Activated CD8-positive, alpha-beta memory T cell treated with anti-CD3 and anti-CD28 coated beads for 24 hours (primary cell): Measurements from ENCODE around the gene SEMA3D.

Experiments
- DNase-seq: peaks from one replicate; pipeline ENCODE4 v3.0.0-alpha.2; 2020

The SEMA3D gene

DNA sequence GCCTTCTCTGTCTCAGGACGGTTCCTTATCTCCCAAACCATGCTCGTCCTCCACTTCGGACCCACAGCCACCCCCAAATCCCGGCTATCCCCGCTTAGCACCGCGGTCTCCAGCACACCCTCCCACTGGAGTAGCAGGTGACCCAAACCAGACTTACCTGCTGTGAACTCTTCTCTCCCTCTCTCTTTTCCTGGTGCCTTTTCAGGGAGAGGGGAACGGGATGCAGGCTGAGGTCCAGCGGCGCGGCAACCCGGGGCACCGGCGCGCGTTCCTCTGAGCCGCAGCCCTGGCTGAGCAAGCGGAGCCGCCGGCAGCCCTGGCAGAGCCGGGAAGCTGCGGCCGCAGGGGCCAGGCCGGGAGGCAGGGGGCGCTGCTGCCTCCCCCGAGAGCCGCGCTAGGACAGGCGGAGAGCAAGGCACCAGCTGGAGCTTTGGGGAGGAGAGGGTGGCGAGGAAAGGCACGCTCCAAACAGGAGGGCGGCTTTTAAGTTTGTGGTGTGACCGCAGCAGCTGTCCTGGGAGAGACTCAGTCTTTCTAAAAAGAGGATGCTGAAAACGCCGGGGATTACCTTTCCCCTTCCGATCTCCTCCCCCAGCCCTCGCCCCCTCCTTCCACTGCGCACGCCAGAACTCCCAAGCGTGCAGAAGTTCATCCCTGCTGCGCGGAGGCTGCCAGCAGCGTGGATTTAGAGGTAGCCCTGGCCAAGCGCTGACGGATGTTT lies at the start of gene SEMA3D:
TSS of gene SEMA3D (minus strand) at position 536 of the 721 bp plus-strand sequence. CDS start 65,165 bp downstream, outside the sequence.
- no peak for DNase-seq

DNA sequence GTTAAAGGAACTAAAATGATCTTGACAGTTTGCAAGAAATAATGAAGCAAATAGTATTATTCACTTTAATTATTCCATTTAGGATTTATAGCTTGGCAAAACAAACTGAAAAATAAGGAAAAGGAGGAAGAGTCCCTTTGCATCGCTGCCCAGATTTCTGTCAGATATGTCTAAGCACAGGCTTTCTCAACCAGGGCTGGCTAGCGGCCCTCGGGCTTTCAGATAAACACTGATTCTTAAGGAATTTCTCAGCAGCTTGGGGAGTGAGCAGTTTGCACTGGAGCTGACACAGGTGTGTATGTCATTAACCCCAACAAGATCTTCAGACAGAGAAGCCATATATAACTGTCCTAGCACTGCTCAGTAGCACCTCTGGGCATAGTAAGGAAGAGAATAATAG lies 47.9 kb upstream of the SEMA3D start:
- no peak for DNase-seq

DNA sequence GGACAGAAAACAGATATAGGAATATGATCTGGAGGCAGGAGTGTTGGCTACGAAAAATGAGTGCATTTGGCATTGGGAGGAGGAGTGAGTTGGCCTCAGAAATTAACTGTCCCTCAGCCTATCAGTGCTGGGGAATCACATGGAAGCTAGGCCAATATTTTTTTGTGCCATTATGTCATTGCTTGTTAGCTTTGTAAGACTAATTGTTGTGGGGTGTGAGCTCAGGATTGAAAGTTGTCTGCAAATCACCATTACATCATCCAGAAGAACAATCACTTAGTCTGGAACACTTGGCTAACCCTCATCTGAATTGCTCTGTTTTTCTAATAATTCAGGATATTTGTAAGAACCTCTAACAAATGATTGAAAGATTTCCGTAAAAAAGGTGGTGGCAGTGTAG lies 45.2 kb upstream of the SEMA3D start:
- no peak for DNase-seq

DNA sequence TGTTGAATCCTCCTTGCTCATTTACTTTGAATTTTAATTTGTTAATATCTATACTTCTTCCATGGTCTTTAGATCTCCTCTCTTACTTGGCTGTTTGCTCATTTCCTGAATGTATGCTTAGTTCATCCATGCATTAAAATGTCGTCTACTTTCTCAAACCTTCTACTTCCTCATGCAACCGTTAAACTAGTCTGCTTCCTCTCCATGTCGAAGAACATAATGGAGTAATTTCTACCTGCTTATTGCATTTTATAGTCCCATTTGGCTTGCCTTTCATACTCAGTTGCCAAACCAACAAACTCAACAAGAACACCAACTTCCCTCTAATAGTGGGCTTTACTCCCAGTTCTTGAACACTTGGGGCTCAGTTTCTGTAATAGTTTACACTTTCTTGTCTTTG lies 43.8 kb upstream of the SEMA3D start:
- DNase-seq, result no peak

DNA sequence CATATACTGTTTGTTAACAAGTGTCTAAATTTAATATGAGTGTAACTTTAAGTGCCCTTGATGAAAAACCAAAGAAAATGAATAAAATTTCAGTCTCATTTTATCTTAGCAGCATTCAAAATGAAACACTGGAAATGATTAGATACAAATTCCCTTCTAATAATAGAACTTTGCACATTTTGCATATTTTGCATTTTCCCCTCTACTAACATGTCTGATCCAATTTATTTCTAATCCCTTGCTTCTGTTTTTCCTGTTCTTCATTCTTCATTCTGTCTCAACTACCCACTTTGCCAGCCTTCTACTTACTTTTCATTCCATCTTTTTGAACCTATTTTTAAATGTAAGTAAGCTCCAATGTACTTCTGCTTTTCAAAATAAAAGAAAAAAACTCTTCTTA lies 42.7 kb upstream of the SEMA3D start:
- no peak for DNase-seq

DNA sequence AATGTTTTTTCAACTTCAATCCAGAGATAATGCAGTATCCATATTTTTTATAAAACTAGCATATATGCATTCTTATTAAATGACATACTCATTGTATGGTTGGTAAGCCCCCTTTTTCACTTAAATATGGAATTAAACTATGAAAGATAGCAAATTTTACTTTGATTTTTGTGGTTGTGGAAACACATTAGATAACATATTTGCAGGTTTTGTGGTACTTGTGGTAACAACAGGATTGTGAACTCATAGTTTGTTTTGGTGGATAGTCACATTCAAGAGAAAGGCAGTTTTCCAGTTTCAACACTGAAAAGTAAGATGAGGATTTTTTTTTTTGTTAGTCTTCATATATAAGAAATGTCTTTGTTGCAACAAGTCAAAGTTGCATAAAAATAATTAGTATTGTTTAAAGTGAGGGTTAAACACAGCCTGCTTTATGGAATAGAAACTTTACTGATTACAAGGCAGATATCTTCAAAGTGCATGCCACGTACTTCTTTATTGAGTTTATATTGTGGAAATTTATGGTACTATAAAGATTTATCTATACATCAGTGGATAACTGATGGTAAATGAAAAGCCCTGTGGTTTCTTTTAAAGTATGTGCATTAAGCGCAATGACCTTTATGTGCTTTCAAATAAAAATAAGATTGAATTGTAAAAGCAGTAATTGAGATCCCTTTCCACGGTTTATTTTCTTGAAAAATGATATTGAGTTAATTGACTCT lies 39.7 kb upstream of the SEMA3D start:
- no peak for DNase-seq

DNA sequence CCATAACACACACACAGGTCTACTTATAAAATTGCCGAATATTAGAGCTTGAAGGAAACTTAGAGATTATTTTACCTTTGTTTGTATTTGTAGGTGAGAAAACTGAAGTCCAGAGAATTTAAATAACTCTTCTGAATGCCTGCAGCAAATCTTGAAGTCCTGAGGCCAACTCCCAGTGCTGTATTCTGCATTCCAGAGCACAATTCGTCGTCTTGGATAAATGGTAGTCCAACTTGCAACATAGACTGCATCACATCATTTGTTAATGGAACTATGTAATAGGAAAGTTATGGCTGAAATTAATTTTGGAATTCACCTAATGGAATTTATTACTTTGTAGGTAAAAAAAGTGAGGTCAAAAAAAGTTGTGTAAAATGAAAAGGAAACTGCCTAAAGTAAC lies 37.3 kb upstream of the SEMA3D start:
- DNase-seq, result no peak

DNA sequence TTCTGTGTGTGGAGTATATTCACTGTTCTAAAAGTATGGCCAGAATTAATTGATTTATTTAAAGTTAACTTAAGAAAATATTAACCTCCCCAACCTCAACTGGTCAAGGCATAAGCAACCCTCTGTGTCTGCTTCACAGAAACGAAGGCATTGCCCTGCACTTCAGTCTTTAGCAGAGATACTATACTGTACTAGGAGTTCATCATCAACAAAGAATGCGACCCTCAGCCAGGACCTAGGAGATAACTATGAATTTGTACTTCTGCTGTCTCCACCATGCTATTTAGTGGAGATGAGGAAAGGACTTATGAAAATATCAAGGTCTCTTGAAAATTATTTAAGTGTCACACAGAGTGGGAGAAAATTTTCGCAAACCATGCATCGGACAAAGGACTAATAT lies 35.7 kb upstream of the SEMA3D start:
- DNase-seq, result no peak

DNA sequence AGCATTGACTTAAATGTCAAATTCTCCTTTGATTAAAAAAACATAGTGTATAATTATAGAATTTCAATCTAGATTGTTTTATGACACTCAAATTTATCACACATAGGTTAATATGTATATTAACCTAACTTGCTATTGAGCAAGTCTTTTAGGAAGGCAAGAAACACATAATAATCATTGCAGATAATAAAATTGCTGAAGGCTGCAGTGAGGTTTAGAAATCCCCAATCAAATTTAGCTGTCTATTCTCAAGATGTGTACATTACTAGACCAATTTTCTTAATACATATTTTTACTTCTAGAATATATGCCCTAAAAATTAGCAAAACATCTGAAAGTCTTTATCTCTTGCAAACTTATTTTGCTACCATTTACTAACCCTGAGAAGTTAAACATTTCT lies 34.9 kb upstream of the SEMA3D start:
- no peak for DNase-seq

DNA sequence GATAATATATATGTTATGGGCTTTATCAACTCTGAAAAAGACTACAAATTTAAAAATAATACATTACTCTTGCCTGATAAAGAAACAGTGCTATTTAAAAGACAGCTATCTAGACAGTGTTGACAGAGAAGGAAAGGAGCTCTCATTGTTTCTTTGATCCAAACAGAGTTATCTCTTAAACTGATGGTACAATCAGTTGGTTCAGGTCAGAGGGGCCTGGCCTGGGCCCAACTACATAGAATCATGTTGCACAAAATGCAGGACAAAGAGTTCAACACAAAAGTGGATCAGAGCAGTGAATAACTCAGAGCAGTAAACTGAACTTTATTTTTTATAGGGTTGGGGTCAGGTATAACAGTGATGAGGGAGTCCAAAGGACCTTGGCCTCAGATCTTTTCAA lies 33.8 kb upstream of the SEMA3D start:
- no peak for DNase-seq

DNA sequence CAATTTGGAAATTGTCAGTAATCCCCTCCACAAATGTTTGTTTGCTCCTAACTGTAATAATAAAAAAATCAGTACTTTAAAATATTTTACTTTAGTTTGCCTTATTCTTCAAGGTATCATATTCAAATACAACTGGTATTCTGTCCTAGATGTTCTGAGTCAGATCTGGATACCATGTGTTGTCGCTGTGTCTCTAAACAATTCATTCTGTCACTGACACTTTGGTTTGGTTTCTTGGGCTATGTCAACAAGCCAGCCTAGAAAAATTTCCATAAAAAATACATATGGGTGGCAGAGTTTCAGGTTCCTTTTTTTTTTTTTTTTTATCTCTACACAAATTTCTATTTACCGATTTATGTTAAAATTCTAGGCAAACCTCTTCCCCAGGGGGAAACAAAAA lies 33.2 kb upstream of the SEMA3D start:
- DNase-seq, result no peak

DNA sequence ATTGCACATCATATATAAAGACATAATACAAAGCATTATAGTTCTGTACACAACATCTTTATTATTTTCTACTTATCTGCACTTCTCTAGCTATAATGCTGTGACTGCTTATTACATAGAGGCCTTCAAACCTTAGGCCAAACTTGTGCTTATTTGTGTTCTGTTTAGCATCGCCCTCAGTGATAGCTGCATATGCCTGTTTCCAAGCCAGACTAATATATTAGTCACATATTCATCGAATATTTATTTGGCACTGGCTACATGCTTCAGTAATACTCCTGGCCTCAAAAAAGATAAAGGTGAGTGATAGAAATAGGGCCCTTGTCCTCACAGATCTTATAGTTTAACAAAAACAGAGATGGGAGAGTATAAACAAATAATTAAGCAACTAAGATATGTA lies 30.2 kb upstream of the SEMA3D start:
- DNase-seq, result no peak

DNA sequence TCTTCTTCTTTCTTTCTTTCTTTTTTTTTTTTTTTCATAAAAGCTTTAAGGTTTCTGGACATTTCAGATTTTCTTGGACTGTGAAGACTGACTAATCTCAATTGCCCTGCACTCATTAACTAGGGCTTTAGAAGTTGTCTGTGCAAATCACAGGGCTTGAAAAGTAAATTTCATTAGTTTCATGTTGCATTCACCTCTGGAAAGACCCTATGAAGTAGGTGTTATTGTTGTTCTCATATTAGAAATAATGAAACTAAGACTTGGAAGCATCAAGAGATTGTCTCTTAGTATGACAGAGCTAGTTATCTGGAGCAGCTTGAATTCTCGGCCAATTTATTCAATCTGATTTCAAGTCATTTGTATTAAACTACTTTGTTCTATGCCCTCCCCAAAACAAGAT lies 28.2 kb upstream of the SEMA3D start:
- no peak for DNase-seq

DNA sequence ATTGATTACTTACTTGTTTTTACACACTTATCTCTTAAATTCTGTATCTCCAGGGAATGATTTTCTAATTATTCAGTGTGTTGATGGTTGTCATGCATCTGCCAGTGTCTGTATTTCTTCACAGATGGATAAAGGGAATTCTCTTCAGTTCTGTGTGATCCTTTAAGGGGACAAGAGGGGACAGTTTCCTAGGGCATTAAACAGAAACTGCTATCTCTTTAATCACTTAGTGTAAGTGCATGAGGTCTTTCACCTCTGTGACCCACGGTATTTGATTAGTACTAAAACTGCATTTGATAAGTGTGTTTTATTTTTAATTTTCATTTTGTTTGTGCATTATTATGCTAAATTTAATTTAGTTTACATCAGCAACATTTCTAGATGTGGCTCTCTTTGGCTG lies 26.6 kb upstream of the SEMA3D start:
- no peak for DNase-seq

DNA sequence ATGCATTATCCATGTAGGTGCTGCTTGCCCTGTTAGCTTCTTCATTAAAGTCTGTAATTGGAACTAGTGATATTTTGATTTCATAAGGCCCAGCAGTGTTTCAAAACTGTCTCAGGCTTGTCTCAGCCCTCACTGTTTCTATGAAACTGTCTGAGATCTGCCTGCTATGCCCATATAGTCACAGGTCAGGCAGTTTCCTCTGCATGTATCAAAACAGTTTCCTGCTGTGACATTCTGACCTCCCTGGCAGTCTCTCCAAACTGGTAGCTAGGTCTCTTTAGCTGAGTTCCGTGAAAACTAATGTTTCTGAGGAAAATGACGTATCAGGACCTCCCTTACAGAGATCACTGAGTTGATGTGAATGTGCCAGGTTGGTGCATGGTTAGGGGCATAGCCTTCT lies 18.9 kb upstream of the SEMA3D start:
- no peak for DNase-seq

DNA sequence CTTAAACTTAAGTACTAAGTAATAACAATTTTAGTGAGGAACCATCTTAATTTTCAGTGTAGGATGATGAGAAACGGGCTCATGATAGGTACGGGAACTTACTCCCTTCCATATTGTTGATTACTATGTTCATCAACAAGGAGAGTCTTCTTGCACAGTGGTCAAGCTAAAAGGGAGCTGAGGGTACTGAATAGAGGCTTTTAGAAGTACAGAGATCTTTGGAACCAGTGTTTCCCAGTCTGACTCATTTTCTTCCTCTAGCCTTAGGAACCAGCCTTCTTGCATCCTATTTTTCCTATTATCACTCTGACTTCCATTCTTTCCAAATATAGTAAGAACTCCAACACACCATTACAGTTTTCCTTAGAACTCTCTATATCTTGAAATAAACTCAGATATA lies 17.6 kb upstream of the SEMA3D start:
- no peak for DNase-seq

DNA sequence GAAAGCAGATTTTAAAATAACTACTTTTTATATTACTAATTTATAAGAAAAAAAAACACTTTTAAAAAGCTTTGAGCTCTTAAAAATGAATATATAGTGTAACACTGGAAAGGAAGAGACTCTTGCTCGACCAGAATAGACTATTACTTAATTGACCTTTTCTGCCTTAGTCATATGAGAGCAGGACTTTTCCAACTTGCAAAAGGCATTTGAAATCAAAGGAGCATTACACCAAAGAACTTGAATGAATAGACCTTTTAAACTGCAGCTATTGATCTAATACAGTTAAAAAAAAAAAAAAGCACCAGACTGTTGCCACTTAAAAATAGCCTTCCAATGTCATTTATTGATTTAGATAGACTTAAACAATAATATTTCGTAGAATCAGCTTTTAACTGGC lies 17.2 kb upstream of the SEMA3D start:
- no peak for DNase-seq

DNA sequence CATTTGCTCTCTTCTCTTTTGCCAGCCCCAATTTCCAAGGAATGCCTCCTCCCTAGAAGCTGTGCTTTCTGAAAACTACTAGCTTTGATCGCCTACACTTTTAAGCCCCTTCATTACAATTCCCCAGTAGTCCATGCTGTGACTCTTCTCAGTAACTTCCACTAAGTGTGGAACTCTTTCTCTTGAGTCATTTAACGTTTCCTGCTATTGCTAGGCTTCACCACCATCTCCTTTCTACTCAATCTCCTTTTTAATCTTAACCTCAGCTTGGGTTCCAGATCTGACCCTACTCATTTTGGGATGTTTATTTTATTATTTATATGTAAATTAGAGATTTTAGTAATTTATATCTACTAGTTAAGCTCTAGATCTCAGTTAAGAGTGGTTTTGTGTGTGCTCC lies 14.4 kb upstream of the SEMA3D start:
- no peak for DNase-seq

DNA sequence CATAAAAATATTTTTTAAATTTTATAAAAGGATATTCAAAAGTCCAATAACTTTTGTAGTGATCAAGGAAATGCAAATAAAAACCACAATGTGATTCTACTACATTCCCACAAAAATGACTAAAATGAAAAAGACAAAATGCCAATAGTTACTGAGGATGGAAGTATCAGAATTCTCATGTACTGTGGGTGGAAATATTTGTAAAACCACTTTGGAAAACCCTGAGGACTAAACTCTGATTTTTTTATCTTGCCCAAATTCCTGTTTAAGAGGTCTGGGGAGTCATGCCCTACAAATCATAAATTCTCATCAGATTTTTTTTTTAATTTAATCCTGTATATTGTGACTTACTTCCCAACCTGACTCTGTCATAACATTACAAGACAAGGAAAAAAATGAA lies 9.8 kb upstream of the SEMA3D start:
- DNase-seq, result no peak

DNA sequence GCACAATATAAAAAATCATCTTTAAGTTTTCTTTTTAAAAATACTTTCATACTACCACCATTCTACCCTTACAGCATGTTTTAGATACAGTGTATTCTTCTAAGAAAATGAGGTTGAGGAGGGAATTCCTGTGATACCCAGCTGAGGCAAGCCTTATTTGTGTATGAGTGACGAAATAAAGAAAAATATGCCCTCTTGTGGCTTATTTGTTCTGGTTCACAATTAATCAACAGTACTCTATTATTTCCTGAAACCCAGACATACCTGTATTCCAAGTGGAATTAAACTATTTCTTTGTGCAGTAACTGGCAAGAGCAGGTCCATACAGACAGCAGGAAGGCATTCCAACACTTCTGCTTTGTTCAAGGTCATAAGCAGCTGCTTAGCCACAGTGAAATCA lies 4.5 kb upstream of the SEMA3D start:
- no peak for DNase-seq

DNA sequence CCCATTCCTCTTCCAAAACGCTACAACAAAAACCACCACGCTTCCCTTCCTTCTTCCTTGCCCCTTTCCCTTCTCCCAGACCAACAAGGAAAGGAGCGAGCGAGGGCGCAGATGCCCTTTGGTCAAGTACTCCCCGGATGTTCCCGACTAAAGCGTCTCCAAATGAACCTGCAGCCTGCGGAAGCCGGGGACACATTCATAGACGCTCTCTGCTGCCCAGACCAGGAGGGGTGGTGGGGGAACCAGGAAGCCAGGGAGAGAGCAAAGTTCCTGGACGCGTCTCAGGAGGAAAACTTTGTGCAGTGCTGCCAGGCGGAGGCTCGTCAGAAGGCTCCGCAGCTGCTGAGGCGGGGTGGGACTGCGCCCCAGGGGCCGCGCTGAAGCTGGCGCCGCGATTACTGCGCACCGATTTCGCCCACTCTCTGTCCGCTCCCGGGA lies 754 bp downstream of the SEMA3D start:
- DNase-seq, result no peak

DNA sequence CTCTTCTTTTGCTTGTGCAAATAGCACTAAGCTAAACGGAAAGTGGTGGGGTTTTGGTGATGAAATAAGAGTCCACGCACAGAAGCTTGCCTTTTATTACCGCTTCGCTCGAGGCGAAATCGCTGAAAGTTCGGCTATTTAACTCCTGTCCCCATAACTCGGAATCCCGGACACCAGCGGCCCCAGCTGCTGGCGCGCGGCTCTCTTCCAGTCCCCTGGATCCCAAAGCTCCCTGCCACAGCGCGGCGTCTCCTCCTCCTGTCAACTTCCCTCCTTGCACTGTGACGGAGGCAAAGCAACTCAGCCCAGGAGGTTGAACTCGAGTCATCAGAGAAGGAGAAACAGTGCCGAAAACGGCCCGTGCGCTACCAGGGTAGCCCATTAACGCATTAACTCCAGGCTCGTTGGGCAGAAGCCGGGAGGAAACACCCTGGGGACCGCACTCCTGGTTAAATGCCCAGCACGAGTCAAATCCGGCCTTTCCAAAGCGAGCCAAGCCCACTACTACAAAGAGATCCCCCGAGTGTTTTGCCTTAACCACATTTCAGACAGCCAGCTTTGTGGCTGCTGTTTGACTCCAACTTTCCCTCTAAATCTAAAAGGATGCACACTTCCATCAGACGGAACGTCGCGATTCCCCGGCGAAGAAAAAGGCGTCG lies 1.3 kb downstream of the SEMA3D start:
- no peak for DNase-seq

DNA sequence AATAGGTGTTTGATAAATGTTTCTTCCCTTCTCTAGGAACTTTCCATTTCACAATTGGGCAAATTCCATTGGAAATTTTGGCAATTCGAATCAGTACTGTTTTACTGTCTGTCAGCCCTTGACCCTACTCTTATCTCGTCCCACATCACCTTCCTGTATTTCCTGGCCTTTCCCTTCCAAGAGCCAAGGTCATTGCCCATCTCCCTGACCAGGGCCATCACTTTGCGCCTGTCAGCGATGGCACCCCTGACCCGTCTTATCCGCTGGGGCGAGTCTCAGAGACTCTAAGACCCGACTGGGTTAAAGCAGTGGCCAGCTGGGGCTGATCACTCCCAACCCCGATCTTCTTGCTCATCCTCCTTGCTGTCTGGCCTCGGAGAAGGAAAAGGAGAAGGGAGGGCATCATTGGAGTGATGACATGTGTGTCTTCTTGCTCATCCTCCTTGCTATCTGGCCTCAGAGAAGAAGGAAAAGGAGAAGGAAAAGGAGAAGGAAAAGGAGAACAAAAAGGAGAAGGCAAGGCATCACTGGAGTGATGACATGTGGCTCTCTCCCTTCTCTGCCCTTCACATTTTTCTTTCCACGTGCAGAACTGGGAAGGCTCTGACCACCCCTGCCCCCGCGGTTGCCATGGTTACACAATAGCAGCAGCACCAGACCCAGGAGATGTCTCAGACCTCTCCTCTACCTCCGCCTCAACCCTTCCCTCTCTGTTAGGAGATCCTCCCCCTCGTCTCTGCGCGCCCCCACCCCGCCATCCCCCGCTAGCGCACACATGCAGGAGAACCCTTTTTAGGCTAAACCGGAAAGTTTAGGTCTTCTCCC lies 2.0 kb downstream of the SEMA3D start:
- DNase-seq, result no peak
